Small intestine (tissue), 7 donors: ENCODE data around the gene POM121. TPM values are rescaled to one million over a fixed set of nuclear protein-coding genes. Genes with fewer than 3 reads are reported as not detected.
"Not testable (repeated sequence)": the region's sequence is repeated elsewhere in the genome, so short reads cannot be mapped to it uniquely, and the experiment has no call there.

Experiments used
- DNase-seq, 2 donors: peaks; one replicate each; pipeline versions ENCODE4 v3.0.0 to v3.0.0-alpha.2; 2013
- FAIRE-seq: peaks from 2 replicates; lab custom pipeline; 2012; peaks lifted over from hg19 to GRCh38; lab: Jason Lieb, UNC
- H3K27ac ChIP-seq, 3 donors: one replicate each; pipeline ENCODE4 v1.5.1; 2013; ENCODE audit warnings: low read length in 2 of 3, mild to moderate bottlenecking in 2 of 3, control low read depth in 1 of 3, inconsistent platforms in 1 of 3, low read depth in 1 of 3, moderate library complexity in 1 of 3
- H3K27me3 ChIP-seq, 3 donors: one replicate each; pipeline ENCODE4 v1.6.1; 2013; ENCODE audit warnings: low read length in 3 of 3, inconsistent platforms in 1 of 3; ENCODE audit not compliant: control insufficient read depth in 3 of 3, insufficient read depth in 3 of 3
- H3K36me3 ChIP-seq, 3 donors: one replicate each; pipeline ENCODE4 v1.6.1; 2013; ENCODE audit warnings: low read length in 3 of 3, inconsistent platforms in 1 of 3, low read depth in 1 of 3, mild to moderate bottlenecking in 1 of 3, moderate library complexity in 1 of 3; ENCODE audit not compliant: control insufficient read depth in 3 of 3, insufficient read depth in 2 of 3
- H3K4me1 ChIP-seq, 3 donors: one replicate each; pipeline ENCODE4 v1.6.1; 2013; ENCODE audit warnings: low read length in 2 of 3, inconsistent platforms in 1 of 3, low read depth in 1 of 3, mild to moderate bottlenecking in 1 of 3, moderate library complexity in 1 of 3; ENCODE audit not compliant: control insufficient read depth in 3 of 3, insufficient read depth in 2 of 3
- H3K4me3 ChIP-seq, 3 donors: one replicate each; pipeline ENCODE4 v1.5.1; 2013; ENCODE audit warnings: low read length in 3 of 3, control low read depth in 1 of 3, inconsistent platforms in 1 of 3, low read depth in 1 of 3, mild to moderate bottlenecking in 1 of 3, moderate library complexity in 1 of 3
- H3K9me3 ChIP-seq, 2 donors: one replicate each; pipeline ENCODE4 v1.6.1; 2013; ENCODE audit warnings: low read depth in 1 of 2, low read length in 1 of 2; ENCODE audit not compliant: control insufficient read depth in 2 of 2, insufficient read depth in 1 of 2
- WGBS, 3 donors: extraction: QIAGEN DNeasy Blood & Tissue Kit; methylation state at CpG; one replicate each; pipeline ENCODE4 v1.1.7; 2013; 5-methylcytosine and 5-hydroxymethylcytosine counted together
- polyA plus RNA-seq, 4 donors: library from polyadenylated mRNA; stranded (reverse) in 3 of 4; unstranded in 1 of 4; fragments of 200-250 nt in 3 of 4; fragments of 120-200 nt in 1 of 4; gene quantifications; one replicate each; pipeline versions ENCODE4 v1.2.1 to v1.2.3, GENCODE V29; 2013
- donor health status: healthy with polysubstance abuse.
- donor health status: control.
- donor health status: control.
- donor health status: Bipolar disorder and iron deficiency.
- donor health status: healthy.

POM121 gene
- polyA plus RNA-seq, 4 donors: 13.5 to 42.7 (median 19.0) TPM

GRCh38 chr7:72942956-72943355, 18.1 kb downstream of the POM121 start:
- H3K27ac ChIP-seq, H3K9me3 ChIP-seq, DNase-seq, H3K27me3 ChIP-seq, H3K4me3 ChIP-seq, H3K4me1 ChIP-seq, FAIRE-seq: not testable (repeated sequence)
- WGBS, 3 donors: 96 to 99% (median 99%) methylated on average over 8 to 25 of the region's 25 CpGs
- H3K36me3 ChIP-seq: peaks cover 0 to 35% (median 2%) of the 10 kb centered on the region in 3 donors

DNA sequence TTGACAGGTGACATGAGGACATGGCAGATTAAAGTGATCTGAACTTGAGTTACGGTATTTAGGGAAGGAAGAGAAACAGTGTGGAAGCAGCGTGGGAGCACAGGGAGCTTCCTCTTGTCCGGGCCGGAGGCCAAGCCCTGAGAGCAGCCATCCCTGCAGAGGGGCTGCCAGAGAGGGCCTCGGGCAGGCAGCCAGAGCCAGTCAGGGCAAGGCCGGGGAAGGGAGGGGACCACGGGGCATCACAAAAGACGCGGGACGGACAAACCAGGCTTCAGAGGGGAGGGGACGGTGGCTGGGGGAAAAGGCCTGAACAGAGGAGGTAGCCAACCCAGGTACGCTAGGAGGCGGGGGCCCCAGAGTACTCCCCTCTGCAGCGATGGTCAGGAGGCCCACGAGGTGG, 20.0 kb downstream of the POM121 start:
- FAIRE-seq, H3K9me3 ChIP-seq, H3K27ac ChIP-seq, H3K27me3 ChIP-seq, DNase-seq, H3K4me1 ChIP-seq, H3K4me3 ChIP-seq: not testable (repeated sequence)
- H3K36me3 ChIP-seq: peaks cover 0 to 38% (median 3%) of the 10 kb centered on the region in 3 donors
- 70 to 83% (median 76%) methylated on average over 6 to 9 of the region's 15 CpGs for WGBS, 3 donors

DNA sequence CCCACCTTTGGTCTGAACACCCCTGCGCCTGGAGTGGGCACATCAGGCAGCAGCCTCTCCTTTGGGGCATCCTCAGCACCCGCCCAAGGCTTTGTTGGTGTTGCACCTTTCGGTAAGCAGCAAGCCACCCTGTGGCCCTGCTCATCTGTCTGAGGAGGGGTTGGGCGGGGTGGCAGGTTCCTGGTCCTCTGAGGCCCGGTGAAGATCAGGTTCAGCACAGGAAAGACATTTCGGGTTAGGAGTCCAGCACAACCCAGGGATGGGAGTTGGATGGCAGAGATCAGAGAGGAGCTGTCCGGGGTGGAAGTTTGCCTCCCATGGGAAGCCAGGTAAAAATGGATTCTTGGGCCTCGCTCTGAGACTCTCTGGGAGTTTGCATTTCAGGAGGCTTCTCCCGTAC, 20.7 kb downstream of the POM121 start:
- not testable (repeated sequence) for FAIRE-seq, H3K9me3 ChIP-seq, H3K27me3 ChIP-seq, H3K4me1 ChIP-seq, H3K4me3 ChIP-seq, H3K27ac ChIP-seq, DNase-seq
- peaks cover 0 to 38% (median 3%) of the 10 kb centered on the region in 3 donors for H3K36me3 ChIP-seq
- 89 to 94% (median 89%) methylated on average over 7 to 9 of the region's 9 CpGs for WGBS, 3 donors

DNA sequence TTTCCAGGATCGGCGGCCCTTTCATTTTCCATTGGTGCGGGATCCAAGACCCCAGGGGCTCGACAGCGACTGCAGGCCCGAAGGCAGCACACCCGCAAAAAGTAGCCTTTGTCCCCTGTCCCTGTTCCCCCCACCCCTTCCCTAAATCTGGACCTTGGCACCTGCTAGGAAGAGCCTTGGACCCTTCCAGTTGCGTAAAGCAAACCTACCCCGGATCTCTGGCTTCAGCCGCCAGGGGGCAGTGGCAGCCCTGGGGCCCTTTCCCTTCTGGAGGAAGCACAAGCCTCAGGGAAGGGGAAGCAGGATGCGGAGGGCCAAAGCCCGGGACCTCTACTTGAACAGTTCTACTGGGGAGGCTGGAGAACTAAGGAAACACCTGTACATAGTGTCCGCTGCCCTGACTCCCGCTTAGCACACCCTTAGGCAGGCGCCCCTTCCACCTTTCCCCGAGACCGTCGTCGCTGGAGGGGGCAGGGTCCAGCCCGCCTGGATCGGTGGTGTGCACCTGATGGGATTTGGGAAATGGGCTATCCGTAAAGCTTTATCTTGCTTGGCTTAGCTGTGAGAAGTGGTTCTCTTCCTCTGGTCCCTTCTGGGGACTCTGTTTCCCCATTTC, 21.3 kb downstream of the POM121 start:
- peak in 1 of 2 donors; percentile 12 for DNase-seq
- H3K4me1 ChIP-seq, H3K9me3 ChIP-seq, FAIRE-seq, H3K27ac ChIP-seq, H3K27me3 ChIP-seq, H3K4me3 ChIP-seq: not testable (repeated sequence)
- WGBS, 3 donors: 69 to 83% (median 81%) methylated on average over 20 to 22 of the region's 22 CpGs
- H3K36me3 ChIP-seq: peaks cover 0 to 38% (median 3%) of the 10 kb centered on the region in 3 donors

- not testable (repeated sequence) for H3K27ac ChIP-seq, DNase-seq, FAIRE-seq, H3K27me3 ChIP-seq, H3K9me3 ChIP-seq, H3K4me1 ChIP-seq, H3K4me3 ChIP-seq
- H3K36me3 ChIP-seq: peaks cover 0 to 29% (median 3%) of the 10 kb centered on the region in 3 donors
- WGBS, 3 donors: 83 to 87% (median 84%) methylated on average over 10 to 19 of the region's 23 CpGs
Measured at GRCh38 chr7:72948714-72949113, 23.8 kb downstream of the POM121 start.

DNA sequence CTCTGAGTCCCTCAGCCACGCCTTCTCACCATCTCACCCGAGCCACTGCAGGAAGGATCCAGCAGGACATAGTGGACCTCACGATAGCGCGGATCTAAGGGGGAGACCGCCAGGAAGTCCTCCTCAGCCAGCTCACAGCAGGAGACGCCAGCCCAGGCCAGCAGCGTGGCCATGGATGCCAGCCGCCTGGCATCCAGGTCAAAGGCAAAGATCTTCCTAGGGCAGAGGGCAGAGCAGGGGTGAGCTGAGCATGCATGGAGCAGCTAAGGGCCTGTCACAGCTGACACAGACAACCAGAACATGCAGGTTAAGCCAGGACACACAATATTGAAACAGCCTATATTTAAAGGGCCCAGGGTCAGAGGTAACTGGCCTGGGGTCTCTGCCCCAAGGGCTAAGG, 24.4 kb downstream of the POM121 start:
- H3K27me3 ChIP-seq, DNase-seq, H3K4me1 ChIP-seq, FAIRE-seq, H3K4me3 ChIP-seq, H3K27ac ChIP-seq, H3K9me3 ChIP-seq: not testable (repeated sequence)
- WGBS, 3 donors: 89 to 97% (median 93%) methylated on average over 4 to 9 of the region's 9 CpGs
- H3K36me3 ChIP-seq: peaks cover 0 to 29% (median 3%) of the 10 kb centered on the region in 3 donors

- H3K4me1 ChIP-seq, FAIRE-seq, H3K27ac ChIP-seq, H3K27me3 ChIP-seq, H3K4me3 ChIP-seq, H3K9me3 ChIP-seq: not testable (repeated sequence)
- DNase-seq: peak in 1 of 2 donors; percentile 0
- H3K36me3 ChIP-seq: peaks cover 0 to 29% (median 3%) of the 10 kb centered on the region in 3 donors
- 90 to 97% (median 93%) methylated on average over 3 to 4 of the region's 6 CpGs for WGBS, 3 donors
Measured at GRCh38 chr7:72949686-72950085, 24.8 kb downstream of the POM121 start.

DNA sequence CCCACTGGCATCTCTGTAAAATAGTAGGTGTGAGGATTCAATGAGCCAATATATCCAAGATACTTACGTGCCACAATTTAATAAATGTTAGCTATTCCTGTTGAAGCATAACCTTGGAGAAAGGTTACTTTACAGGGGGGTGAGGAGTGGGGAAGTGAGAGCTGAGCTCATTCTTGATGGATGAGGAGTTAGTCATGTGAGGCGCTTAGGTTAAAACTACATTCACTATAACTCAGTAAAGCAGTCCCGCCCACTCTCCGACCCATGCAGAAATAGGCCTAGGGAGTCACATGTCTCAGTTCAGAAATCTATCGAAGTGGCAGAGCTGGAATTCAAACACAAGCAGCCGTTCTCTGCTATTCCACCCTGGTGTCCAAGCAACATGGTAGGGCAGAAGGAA, 25.5 kb downstream of the POM121 start:
- no CpG with 5 or more reads among the region's 6 CpGs for WGBS, 3 donors
- H3K4me3 ChIP-seq, DNase-seq, H3K27me3 ChIP-seq, H3K4me1 ChIP-seq, H3K27ac ChIP-seq, FAIRE-seq, H3K9me3 ChIP-seq: not testable (repeated sequence)
- peaks cover 0 to 26% (median 3%) of the 10 kb centered on the region in 3 donors for H3K36me3 ChIP-seq
